HepG2 (cell line): ENCODE measurements around the gene STX5. TPM values are rescaled to one million over a fixed set of nuclear protein-coding genes. Genes with fewer than 3 reads are reported as not detected.

Experiments used
- CAMTA2 ChIP-seq: sonication (generic); formaldehyde crosslinking; IDR thresholded peaks from 2 replicates; pipeline ENCODE4 v1.4.0; 2020; ENCODE audit warnings: mild to moderate bottlenecking, missing genetic modification reagents, borderline replicate concordance
- DNMT1 ChIP-seq: sonication (generic); formaldehyde crosslinking; IDR thresholded peaks from 2 replicates; pipeline ENCODE4 v1.5.1; 2020; ENCODE audit warnings: mild to moderate bottlenecking, missing genetic modification reagents
- GLI4 ChIP-seq: sonication (generic); formaldehyde crosslinking; IDR thresholded peaks from 2 replicates; pipeline ENCODE4 v1.5.1; 2020; ENCODE audit warnings: missing genetic modification reagents, mild to moderate bottlenecking, moderate library complexity, borderline replicate concordance
- KAT8 ChIP-seq: IDR thresholded peaks from 2 replicates; pipeline ENCODE4 v1.6.1; 2016; ENCODE audit warnings: missing genetic modification reagents, missing compliant biosample characterization
- KLF16 ChIP-seq, 2 experiments: sonication (generic) in 1 of 2; formaldehyde crosslinking in 1 of 2; IDR thresholded peaks; 2 replicates each; pipeline versions ENCODE4 v1.6.1 to v1.8.0; 2016 to 2023; ENCODE audit warnings: missing genetic modification reagents in 2 of 2, missing compliant biosample characterization in 1 of 2
- SRSF9 ChIP-seq: fragments of 200-400 bp; formaldehyde crosslinking; IDR thresholded peaks from 2 replicates; pipeline ENCODE4 v1.6.1; 2018; ENCODE audit warnings: borderline replicate concordance, mild to moderate bottlenecking, low read depth, low read length; ENCODE audit not compliant: insufficient read depth, poor library complexity, severe bottlenecking
- U2AF2 ChIP-seq: fragments of 200-400 bp; formaldehyde crosslinking; IDR thresholded peaks from 2 replicates; pipeline ENCODE4 v1.6.1; 2017; ENCODE audit warnings: low read depth, mild to moderate bottlenecking, low read length
- ZFX ChIP-seq: sonication (generic); formaldehyde crosslinking; IDR thresholded peaks from 2 replicates; pipeline ENCODE4 v1.4.0; 2020; ENCODE audit warnings: mild to moderate bottlenecking, low read depth, missing genetic modification reagents, moderate library complexity
- ZKSCAN8 ChIP-seq: IDR thresholded peaks from 2 replicates; pipeline ENCODE4 v1.6.1; 2016; ENCODE audit warnings: borderline replicate concordance, missing genetic modification reagents, missing compliant biosample characterization
- ZNF121 ChIP-seq: sonication (generic); formaldehyde crosslinking; IDR thresholded peaks from 2 replicates; pipeline ENCODE4 v1.5.0; 2020; ENCODE audit warnings: mild to moderate bottlenecking, missing genetic modification reagents
- ZNF777 ChIP-seq: sonication (generic); formaldehyde crosslinking; IDR thresholded peaks from 2 replicates; pipeline ENCODE4 v1.4.0; 2020; ENCODE audit warnings: missing genetic modification reagents
- ZSCAN21 ChIP-seq: sonication (generic); formaldehyde crosslinking; IDR thresholded peaks from 2 replicates; pipeline ENCODE4 v1.8.0; 2022; ENCODE audit warnings: mild to moderate bottlenecking, missing genetic modification reagents, moderate library complexity, borderline replicate concordance
- polyA plus RNA-seq, 8 experiments: library from polyadenylated mRNA; depleted of rRNA in 3 of 8; stranded (reverse) in 7 of 8; unstranded in 1 of 8; fragments of >200 nt; fragmentation: Illumina TruSeq in 4 of 8; extraction: Trizol in 4 of 8; gene quantifications; 2 replicates each; pipeline versions ENCODE4 v1.2.1 to v1.2.3, GENCODE V29; 2011 to 2016; ENCODE audit warnings: low read depth in 4 of 8, missing spikeins in 1 of 8, mixed read lengths in 1 of 8; ENCODE audit not compliant: insufficient read depth in 1 of 8
- total RNA-seq, 5 experiments: library from RNA; depleted of rRNA; stranded (reverse); fragments of >200 nt; fragmentation: Illumina TruSeq; extraction: Trizol; gene quantifications; 2 replicates each; pipeline ENCODE4 v1.2.3, GENCODE V29; 2016; ENCODE audit warnings: low read depth in 1 of 5
- TF ChIP-seq, protein P1 (sequence below), 2 experiments: sonication (generic) in 1 of 2; formaldehyde crosslinking in 1 of 2; IDR thresholded peaks; 2 replicates each; pipeline versions ENCODE4 v1.4.0 to v1.6.1; 2016 to 2020; ENCODE audit warnings: borderline replicate concordance in 1 of 2, low read depth in 1 of 2, mild to moderate bottlenecking in 1 of 2, missing genetic modification reagents in 1 of 2
- TF ChIP-seq, protein P2 (sequence below): sonication (generic); formaldehyde crosslinking; IDR thresholded peaks from 2 replicates; pipeline ENCODE4 v1.8.0; 2022; ENCODE audit warnings: mild to moderate bottlenecking, missing genetic modification reagents; ENCODE audit not compliant: insufficient replicate concordance
- TF ChIP-seq, protein P3 (sequence below): sonication (generic); formaldehyde crosslinking; IDR thresholded peaks from 2 replicates; pipeline ENCODE4 v1.8.0; 2022; ENCODE audit warnings: mild to moderate bottlenecking, missing genetic modification reagents
- TF ChIP-seq, protein P4 (sequence below): sonication (generic); formaldehyde crosslinking; IDR thresholded peaks from 2 replicates; pipeline ENCODE4 v1.4.0; 2020; ENCODE audit warnings: missing genetic modification reagents
- TF ChIP-seq, protein P5 (sequence below): sonication (generic); formaldehyde crosslinking; IDR thresholded peaks from 2 replicates; pipeline ENCODE4 v1.8.0; 2022; ENCODE audit warnings: missing genetic modification reagents, low read depth, mild to moderate bottlenecking, borderline replicate concordance

Gene STX5
- total and polyA plus RNA-seq, 2 of the 13 experiments (the other 11 are each of a cell fraction or from before 2014, with no cell fraction given) = 26.9 to 30.0 TPM

DNA sequence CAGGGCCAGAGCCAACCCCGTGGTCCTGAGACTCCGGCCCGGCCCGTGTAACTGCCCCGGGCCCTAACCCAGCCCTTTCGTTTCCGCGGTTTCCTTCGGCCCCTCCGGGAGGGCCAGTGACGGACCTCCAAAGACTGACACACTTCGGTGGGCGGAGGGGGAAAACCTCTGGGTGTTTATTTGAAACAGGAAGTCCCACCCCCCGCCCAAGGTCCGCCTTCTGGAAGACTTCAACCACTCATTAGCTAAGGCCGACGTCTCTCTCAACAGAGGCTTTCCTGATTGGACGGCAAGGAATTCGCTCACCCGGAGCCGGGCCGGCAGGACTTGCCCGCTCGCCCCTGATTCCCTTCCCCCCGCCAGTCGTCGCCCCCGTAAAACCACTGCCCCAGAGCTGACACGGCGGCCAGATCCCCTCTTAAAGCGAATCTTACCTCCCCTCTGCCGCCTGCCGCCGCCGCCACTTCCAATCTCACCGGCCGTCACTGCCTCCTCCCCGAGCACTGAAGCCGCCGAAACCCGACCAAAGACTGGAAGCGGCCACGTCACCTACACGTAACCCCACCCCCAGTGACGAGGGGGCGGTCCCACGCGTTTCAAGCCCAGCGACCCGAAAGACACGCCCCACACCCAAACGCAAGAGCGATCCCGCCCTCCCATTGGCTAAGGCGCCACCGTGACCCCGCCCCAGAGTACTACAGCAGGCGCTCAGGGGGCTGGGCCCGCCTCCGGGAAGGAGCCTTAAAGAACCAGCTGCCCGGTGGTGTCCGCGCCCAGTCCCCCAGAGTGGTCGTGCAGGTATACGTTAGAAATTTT lies at the start of gene STX5 (continued):
- TF ChIP-seq, protein P1, sequence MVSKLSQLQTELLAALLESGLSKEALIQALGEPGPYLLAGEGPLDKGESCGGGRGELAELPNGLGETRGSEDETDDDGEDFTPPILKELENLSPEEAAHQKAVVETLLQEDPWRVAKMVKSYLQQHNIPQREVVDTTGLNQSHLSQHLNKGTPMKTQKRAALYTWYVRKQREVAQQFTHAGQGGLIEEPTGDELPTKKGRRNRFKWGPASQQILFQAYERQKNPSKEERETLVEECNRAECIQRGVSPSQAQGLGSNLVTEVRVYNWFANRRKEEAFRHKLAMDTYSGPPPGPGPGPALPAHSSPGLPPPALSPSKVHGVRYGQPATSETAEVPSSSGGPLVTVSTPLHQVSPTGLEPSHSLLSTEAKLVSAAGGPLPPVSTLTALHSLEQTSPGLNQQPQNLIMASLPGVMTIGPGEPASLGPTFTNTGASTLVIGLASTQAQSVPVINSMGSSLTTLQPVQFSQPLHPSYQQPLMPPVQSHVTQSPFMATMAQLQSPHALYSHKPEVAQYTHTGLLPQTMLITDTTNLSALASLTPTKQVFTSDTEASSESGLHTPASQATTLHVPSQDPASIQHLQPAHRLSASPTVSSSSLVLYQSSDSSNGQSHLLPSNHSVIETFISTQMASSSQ (IDR thresholded peaks at IDR 0.05; ENCODE audit: low read depth) = 0 out of 2 replicates have a peak, but pooled peaks have one; percentile 13
- TF ChIP-seq, protein P1 (CRISPR knock-in tag; IDR thresholded peaks at IDR 0.05; ENCODE audit: borderline replicate concordance) = no peak
- TF ChIP-seq GLI4 (0 out of 2 replicates have a peak, but pooled peaks have one; percentile 38), ZFX (CRISPR knock-in tag) (peak; percentile 73; the same call in 1 of the 2 replicates), DNMT1 (CRISPR knock-in tag) (no peak), ZSCAN21 (CRISPR knock-in tag) (0 out of 2 replicates have a peak, but pooled peaks have one; percentile 47), ZKSCAN8 (CRISPR knock-in tag) (no peak), KAT8 (CRISPR knock-in tag) (peak; percentile 81), KLF16 (CRISPR knock-in tag; IDR thresholded peaks at IDR 0.05) (peak in 1 of 2 experiments; percentile 62; a peak in 2 of 4 replicates), SRSF9 (no peak), CAMTA2 (CRISPR knock-in tag) (no peak), ZNF121 (CRISPR knock-in tag) (no peak), ZNF777 (CRISPR knock-in tag) (no peak), U2AF2 (0 out of 2 replicates have a peak, but pooled peaks have one; percentile 33)
- TF ChIP-seq, protein P2, sequence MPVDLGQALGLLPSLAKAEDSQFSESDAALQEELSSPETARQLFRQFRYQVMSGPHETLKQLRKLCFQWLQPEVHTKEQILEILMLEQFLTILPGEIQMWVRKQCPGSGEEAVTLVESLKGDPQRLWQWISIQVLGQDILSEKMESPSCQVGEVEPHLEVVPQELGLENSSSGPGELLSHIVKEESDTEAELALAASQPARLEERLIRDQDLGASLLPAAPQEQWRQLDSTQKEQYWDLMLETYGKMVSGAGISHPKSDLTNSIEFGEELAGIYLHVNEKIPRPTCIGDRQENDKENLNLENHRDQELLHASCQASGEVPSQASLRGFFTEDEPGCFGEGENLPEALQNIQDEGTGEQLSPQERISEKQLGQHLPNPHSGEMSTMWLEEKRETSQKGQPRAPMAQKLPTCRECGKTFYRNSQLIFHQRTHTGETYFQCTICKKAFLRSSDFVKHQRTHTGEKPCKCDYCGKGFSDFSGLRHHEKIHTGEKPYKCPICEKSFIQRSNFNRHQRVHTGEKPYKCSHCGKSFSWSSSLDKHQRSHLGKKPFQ (CRISPR knock-in tag) = no peak
- TF ChIP-seq, protein P3, sequence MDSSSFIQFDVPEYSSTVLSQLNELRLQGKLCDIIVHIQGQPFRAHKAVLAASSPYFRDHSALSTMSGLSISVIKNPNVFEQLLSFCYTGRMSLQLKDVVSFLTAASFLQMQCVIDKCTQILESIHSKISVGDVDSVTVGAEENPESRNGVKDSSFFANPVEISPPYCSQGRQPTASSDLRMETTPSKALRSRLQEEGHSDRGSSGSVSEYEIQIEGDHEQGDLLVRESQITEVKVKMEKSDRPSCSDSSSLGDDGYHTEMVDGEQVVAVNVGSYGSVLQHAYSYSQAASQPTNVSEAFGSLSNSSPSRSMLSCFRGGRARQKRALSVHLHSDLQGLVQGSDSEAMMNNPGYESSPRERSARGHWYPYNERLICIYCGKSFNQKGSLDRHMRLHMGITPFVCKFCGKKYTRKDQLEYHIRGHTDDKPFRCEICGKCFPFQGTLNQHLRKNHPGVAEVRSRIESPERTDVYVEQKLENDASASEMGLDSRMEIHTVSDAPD (CRISPR knock-in tag) = no peak
- TF ChIP-seq, protein P4, sequence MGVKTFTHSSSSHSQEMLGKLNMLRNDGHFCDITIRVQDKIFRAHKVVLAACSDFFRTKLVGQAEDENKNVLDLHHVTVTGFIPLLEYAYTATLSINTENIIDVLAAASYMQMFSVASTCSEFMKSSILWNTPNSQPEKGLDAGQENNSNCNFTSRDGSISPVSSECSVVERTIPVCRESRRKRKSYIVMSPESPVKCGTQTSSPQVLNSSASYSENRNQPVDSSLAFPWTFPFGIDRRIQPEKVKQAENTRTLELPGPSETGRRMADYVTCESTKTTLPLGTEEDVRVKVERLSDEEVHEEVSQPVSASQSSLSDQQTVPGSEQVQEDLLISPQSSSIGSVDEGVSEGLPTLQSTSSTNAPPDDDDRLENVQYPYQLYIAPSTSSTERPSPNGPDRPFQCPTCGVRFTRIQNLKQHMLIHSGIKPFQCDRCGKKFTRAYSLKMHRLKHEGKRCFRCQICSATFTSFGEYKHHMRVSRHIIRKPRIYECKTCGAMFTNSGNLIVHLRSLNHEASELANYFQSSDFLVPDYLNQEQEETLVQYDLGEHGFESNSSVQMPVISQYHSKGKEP = no peak
- TF ChIP-seq, protein P5, sequence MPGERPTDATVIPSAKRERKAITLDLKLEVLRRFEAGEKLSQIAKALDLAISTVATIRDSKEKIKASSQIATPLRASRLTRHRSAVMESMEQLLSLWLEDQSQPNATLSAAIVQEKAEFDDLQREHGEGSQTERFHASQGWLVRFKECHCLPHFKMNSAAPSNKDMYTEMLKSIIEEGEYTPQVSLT (CRISPR knock-in tag) = no peak
